ENCODE results near the gene SULT4A1. TPM values are rescaled to one million over a fixed set of nuclear protein-coding genes. Genes with fewer than 3 reads are reported as not detected.
A peak's percentile ranks its signal among the peaks of the same experiment; 100 is the strongest.

SULT4A1 gene
- total and polyA plus RNA-seq, 2 experiments from 2014 or later: 4.7 to 5.2 TPM

DNA sequence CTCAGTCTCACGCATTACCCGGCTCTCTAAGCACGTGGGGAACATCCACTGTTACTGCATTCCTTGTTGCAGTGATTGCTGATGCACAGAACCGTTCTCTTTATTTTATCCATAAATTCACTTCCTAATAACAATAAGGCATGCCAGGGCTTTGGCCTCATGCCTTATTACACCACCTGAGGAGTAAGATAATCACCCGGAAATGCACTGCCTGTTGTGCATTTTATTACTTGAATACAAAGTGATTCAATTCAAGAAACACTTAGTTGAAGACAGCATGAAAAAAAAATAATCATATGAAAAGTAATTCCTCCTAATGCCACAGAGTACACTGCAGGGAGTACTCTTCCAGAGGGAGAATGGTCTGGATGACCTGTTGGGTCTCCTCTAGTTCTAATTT lies 69.4 kb downstream of the SULT4A1 start (continued):
- TF ChIP-seq, protein P1, sequence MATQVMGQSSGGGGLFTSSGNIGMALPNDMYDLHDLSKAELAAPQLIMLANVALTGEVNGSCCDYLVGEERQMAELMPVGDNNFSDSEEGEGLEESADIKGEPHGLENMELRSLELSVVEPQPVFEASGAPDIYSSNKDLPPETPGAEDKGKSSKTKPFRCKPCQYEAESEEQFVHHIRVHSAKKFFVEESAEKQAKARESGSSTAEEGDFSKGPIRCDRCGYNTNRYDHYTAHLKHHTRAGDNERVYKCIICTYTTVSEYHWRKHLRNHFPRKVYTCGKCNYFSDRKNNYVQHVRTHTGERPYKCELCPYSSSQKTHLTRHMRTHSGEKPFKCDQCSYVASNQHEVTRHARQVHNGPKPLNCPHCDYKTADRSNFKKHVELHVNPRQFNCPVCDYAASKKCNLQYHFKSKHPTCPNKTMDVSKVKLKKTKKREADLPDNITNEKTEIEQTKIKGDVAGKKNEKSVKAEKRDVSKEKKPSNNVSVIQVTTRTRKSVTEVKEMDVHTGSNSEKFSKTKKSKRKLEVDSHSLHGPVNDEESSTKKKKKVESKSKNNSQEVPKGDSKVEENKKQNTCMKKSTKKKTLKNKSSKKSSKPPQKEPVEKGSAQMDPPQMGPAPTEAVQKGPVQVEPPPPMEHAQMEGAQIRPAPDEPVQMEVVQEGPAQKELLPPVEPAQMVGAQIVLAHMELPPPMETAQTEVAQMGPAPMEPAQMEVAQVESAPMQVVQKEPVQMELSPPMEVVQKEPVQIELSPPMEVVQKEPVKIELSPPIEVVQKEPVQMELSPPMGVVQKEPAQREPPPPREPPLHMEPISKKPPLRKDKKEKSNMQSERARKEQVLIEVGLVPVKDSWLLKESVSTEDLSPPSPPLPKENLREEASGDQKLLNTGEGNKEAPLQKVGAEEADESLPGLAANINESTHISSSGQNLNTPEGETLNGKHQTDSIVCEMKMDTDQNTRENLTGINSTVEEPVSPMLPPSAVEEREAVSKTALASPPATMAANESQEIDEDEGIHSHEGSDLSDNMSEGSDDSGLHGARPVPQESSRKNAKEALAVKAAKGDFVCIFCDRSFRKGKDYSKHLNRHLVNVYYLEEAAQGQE (IDR thresholded peaks at IDR 0.05; ENCODE audit: unreplicated experiment): no peak
- TF ChIP-seq, protein P2, sequence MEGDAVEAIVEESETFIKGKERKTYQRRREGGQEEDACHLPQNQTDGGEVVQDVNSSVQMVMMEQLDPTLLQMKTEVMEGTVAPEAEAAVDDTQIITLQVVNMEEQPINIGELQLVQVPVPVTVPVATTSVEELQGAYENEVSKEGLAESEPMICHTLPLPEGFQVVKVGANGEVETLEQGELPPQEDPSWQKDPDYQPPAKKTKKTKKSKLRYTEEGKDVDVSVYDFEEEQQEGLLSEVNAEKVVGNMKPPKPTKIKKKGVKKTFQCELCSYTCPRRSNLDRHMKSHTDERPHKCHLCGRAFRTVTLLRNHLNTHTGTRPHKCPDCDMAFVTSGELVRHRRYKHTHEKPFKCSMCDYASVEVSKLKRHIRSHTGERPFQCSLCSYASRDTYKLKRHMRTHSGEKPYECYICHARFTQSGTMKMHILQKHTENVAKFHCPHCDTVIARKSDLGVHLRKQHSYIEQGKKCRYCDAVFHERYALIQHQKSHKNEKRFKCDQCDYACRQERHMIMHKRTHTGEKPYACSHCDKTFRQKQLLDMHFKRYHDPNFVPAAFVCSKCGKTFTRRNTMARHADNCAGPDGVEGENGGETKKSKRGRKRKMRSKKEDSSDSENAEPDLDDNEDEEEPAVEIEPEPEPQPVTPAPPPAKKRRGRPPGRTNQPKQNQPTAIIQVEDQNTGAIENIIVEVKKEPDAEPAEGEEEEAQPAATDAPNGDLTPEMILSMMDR (conservative IDR thresholded peaks at IDR 0.05; ENCODE audit: low read depth in 2 of 2): no peak
- TF ChIP-seq ZNF114 (CRISPR knock-in tag; IDR thresholded peaks at IDR 0.05): no peak

DNA sequence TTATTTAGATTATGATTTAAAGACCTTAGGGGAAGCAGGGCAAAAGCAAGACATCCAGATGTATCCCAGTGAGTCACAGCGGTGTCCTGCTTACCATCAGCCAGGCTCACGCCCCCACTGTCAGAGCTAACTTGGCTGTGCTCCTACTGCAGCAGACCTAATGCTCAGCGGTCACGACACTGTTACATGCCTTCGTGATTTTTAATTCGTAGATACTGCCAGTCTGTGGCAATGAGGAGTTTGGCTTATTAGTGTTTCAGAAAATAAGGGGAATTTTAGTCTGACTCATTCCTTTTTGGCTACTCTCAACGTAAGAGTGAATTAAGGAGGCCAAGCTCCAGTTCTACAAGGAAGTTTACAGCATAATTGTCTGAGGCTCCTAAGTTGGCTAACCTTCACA lies 72.9 kb downstream of the SULT4A1 start:
- H3K4me3 ChIP-seq: no peak overlapping the region

DNA sequence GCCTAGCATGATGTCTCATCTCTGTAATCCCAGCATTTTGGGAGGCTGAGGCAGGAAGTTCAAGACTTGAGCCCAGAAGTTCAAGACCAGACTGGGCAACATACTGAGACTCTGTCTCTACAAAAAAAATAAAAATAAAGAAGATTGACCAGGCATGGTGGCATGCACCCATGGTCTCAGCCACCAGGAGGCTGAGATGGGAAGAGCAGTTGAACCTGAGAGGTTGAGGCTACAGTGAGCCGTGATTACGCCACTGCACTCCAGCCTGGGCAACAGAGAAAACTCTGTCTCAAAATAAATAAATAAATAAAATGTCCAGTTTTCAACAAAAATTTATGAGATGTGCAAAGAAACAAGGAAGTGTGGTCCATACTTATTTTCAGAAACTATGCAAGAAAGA lies 78.5 kb downstream of the SULT4A1 start:
- H3K4me3 Mint-ChIP-seq: no peak overlapping the region
- no peaks in the 10 kb centered on the region for H3K27me3 Mint-ChIP-seq (ENCODE audit: insufficient read depth, low read depth, poor library complexity)
- H3K4me1 Mint-ChIP-seq: no peaks in the 10 kb centered on the region
- Histone ChIP-seq H3K4me3 (no peak overlapping the region), H3K4me1 (ENCODE audit: insufficient read depth) (no peaks in the 10 kb centered on the region), H3F3A (replicated peaks; ENCODE audit: low read depth) (no peaks in the 10 kb centered on the region), H3K9me2 (ENCODE audit: insufficient read depth) (no peaks in the 10 kb centered on the region), H3K79me2 (replicated peaks; ENCODE audit: insufficient read depth) (no peaks in the 10 kb centered on the region), H3K4me2 (no peak overlapping the region), H3K36me3 (ENCODE audit: insufficient read depth) (no peaks in the 10 kb centered on the region), H3K27me3 (ENCODE audit: insufficient read depth) (no peaks in the 10 kb centered on the region), H2AFZ (no peak overlapping the region), H3K27ac (ENCODE audit: low read depth) (no peak overlapping the region), H4K20me1 (replicated peaks; ENCODE audit: insufficient read depth) (no peaks in the 10 kb centered on the region)
- DNase-seq (ENCODE audit: low spot score) (peak; percentile 49), ATAC-seq (peak; percentile 81)
- no peaks in the 10 kb centered on the region for H3K9me3 Mint-ChIP-seq
- no peaks in the 10 kb centered on the region for H3K36me3 Mint-ChIP-seq (ENCODE audit: low read depth)
- H3K27ac Mint-ChIP-seq: no peak overlapping the region
- TF ChIP-seq, protein P1 (IDR thresholded peaks at IDR 0.05; ENCODE audit: unreplicated experiment): no peak
- TF ChIP-seq CREB1 (CRISPR knock-in tag; IDR thresholded peaks at IDR 0.05; ENCODE audit: low read depth): no peak
- TF ChIP-seq, protein P2 (conservative IDR thresholded peaks at IDR 0.05; ENCODE audit: low read depth in 2 of 2): peak; percentile 43 to 54

More for the DNA sequence above, 72.9 kb downstream of the SULT4A1 start:
- Histone ChIP-seq H3F3A (replicated peaks; ENCODE audit: low read depth) (no peaks in the 10 kb centered on the region), H3K4me1 (ENCODE audit: insufficient read depth) (no peaks in the 10 kb centered on the region), H3K36me3 (ENCODE audit: insufficient read depth) (no peaks in the 10 kb centered on the region), H3K79me2 (replicated peaks; ENCODE audit: insufficient read depth) (no peaks in the 10 kb centered on the region), H3K9me2 (ENCODE audit: insufficient read depth) (no peaks in the 10 kb centered on the region), H4K20me1 (replicated peaks; ENCODE audit: insufficient read depth) (no peaks in the 10 kb centered on the region), H3K27me3 (ENCODE audit: insufficient read depth) (no peaks in the 10 kb centered on the region), H3K27ac (ENCODE audit: low read depth) (no peak overlapping the region), H3K4me2 (no peak overlapping the region), H2AFZ (no peak overlapping the region)
- TF ChIP-seq, protein P3, sequence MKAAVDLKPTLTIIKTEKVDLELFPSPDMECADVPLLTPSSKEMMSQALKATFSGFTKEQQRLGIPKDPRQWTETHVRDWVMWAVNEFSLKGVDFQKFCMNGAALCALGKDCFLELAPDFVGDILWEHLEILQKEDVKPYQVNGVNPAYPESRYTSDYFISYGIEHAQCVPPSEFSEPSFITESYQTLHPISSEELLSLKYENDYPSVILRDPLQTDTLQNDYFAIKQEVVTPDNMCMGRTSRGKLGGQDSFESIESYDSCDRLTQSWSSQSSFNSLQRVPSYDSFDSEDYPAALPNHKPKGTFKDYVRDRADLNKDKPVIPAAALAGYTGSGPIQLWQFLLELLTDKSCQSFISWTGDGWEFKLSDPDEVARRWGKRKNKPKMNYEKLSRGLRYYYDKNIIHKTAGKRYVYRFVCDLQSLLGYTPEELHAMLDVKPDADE (IDR thresholded peaks at IDR 0.05): no peak
- Mint-ChIP-seq H3K9me3 (no peaks in the 10 kb centered on the region; the same call in 2 of the 3 replicates), H3K4me1 (no peaks in the 10 kb centered on the region), H3K27ac (no peak overlapping the region), H3K36me3 (ENCODE audit: low read depth) (no peaks in the 10 kb centered on the region), H3K27me3 (ENCODE audit: insufficient read depth, low read depth, poor library complexity) (no peaks in the 10 kb centered on the region), H3K4me3 (no peak overlapping the region)
- ATAC-seq (no peak), DNase-seq (ENCODE audit: low spot score) (no peak)

All from GM23338 (cell line).